ENCODE results near the gene USP48.
A peak's percentile ranks its signal among the peaks of the same experiment; 100 is the strongest.
"Not testable (repeated sequence)": the region's sequence is repeated elsewhere in the genome, so short reads cannot be mapped to it uniquely, and the experiment has no call there.

The USP48 gene

DNA sequence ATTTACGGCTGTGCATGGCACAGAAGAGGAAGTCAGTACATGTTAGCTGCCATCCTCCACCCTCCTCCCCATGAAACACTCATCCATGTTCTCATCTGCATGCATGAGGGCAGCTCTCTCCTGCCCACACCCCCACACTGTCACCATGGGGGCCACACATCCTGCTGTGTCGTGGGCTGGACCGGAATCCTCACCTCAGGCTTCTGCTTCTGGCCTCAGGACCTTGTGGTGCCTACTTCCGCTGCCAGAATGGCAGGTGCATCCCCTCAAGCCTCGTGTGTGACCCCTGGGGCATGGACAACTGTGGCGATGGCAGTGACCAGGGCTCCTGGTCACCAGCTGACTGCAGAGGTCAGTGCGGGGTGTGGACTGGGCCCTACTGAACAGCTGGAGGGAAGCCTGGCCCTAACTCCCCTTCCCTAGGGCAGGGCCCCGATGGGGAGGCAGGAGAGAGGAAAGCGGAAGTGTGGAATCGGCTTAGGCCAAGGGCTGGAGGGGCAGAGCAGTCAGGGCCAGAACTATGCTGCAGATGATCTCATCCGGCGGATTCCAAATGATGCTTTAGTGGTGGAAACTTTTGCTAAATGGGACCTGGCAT is 32.9 kb upstream of the USP48 start:
- peak in 1 of 2 donors; percentile 14 for DNase-seq

DNA sequence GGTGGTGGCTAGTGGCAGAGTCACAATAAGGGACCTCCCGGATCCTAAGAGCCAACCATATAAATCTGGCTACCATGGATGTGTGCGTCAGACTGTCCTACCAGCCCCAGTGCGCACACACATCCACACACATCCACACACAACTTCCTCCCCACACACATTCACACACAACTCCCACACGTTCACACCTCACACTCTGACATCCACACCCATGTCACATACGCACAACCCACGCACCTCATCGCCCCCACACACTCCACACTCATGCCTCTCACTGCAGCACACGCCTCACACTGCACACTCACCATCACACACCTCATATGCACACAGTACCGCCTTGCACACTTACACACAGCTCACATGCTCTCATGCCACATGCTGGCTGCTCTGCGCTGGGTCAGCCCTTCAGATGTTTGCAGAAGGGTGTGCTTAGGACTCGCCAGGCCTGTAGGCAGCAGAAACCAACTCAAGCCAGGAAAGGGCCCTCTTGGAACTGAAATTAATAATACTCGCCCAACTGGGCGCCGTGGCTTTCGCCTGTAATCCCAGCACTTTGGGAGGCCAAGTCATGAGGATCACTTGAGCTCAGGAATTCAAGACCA is 32.1 kb upstream of the USP48 start:
- no peak for DNase-seq

DNA sequence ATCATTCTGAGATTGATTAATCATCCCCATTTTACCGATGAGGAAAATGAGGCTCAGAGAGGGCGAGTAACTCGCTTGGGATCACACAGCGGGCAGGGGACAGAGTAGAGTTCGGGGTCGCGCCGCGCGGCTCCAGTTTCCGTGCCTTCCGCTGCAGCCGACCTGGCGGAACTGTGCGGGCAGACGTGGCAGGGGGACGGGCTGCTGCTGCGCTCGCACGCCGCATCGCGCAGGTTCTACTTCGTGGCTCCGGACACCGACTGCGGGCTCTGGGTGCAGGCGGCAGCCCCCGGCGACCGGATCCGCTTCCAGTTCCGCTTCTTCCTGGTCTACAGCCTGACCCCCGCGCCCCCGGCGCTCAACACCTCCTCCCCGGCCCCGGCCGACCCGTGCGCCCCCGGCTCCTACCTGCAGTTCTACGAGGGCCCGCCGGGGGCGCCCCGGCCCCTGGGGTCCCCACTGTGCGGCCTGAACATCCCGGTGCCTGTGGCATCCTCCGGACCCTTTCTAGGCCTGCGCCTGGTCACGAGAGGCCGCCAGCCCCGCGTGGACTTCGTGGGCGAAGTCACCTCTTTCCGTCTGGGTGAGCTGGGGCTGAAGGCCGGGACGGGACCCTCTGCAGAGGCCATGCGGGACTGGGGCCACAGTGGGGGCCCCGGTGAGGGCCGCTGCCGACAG is 31.4 kb upstream of the USP48 start:
- peak; percentile 20 to 26 for DNase-seq

DNA sequence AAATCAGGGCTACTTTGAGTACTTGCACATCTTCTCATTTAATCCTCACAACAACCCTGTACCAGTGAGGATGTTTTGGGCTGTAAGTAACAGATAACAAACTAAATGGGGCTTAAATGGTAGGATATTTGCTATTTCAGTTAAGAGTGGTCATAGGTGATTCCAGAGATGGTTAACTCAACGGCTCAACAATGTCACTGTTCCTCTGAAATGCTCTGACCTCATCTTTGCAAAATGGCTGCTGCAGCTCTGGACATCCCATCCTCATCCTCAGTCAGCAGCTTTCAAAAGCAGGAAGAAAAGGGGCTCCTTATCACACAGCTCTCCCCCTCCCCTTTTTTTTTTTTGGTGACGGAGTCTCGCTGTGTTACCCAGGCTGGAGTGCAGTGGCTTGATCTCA is 30.6 kb upstream of the USP48 start:
- DNase-seq, result no peak

DNA sequence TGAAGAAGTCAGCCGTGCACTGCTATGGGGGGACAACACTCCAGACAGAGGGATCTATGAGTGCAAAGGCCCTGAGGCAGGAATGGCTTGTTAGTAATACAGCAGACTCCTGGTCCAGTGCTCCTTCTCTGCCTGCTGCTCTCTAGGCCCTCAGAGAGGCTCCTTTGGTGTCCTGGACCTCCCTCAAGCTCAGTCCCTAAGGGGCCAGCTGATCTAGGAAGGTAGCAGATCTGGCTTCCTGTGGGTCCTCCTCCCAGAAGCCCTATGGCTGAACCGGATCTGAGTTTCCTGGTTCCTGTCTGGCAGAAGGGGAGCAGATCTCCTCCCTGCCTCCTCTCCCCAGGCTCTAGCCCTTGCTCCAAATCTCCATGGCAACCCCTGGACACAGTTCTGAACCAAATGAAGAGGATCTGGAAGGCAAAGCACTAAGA is 28.9 kb upstream of the USP48 start, which contains the start of gene LDLRAD2:
LDLRAD2 (plus strand) TSS at position 391 of the 431 bp plus-strand sequence. CDS start 187 bp downstream, outside the sequence.
- no peak for DNase-seq

DNA sequence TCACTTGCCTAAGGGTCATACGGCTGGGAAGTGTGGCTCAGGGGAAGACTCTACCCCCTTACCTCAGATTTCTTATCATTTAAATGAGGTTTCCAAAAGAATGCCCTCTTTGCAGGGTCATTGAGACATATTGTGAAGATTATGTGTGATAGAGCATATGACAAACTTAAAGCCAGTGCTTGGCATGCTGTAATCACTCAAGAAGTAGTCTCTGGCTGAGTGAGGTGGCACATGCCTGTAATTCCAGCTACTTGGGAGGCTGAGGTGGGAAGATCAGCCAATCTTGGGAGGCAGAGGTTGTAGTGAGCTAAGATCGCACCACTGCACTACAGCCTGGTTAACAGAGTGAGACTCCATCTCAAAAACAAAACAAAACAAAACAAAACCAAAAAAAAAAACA is 21.6 kb upstream of the USP48 start:
- no peak for DNase-seq

DNA sequence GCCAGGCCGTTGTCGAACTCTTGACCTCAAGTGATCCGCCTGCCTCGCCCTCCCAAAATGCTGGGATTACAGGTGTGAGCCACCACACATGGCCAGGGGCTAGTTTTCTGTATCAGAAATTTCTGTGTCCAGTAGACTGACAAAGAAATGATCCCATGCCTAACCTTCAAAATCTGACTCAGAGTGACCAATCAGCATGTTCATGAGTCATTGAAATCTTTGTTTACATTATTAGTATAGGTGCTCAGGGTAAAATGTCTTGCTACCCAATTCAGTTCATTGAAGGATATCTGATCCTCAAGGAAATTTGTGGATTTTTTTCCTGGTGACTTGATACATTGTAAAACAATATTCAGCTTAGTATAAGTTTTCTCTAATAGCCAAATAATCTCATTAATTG is 18.2 kb upstream of the USP48 start:
- no peak for DNase-seq

DNA sequence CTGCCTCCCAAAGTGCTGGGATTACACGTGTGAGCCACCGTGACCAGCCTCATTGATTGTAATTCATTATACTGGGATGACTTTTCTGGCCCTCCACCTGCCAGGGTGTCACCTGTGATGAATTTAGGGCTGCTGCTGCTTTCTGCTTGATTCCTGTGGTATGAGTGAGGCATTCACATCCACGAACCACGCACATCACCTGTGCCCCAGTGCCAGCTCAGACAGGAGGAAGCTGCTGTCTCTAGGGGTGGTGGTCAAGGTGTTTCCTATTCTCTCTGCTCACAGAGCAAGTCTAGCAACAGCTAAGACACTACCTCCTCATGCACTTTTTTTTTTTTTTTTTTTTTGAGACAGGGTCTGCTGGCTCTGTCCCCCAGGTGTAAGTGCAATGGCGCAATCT is 16.8 kb upstream of the USP48 start:
- no peak for DNase-seq

DNA sequence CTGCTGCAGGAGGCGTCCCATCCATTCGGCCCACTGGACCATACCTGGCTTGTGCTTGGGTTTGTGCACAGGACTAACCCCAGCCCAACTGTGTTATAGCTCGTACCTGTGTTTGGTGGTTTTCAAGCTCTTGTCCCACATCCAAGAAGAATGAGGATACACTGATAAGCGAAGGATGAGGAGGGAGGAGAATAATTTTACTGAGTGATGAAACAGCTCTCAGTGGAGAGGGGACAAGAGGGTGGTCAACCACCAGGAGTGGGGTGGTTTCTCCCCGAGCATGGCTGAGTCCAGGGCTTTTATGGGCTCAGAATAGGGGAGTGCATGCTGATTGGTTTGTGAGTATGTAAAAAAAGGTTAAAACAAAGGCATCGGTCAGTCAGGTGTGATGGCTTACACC is 12.1 kb upstream of the USP48 start:
- no peak for DNase-seq

DNA sequence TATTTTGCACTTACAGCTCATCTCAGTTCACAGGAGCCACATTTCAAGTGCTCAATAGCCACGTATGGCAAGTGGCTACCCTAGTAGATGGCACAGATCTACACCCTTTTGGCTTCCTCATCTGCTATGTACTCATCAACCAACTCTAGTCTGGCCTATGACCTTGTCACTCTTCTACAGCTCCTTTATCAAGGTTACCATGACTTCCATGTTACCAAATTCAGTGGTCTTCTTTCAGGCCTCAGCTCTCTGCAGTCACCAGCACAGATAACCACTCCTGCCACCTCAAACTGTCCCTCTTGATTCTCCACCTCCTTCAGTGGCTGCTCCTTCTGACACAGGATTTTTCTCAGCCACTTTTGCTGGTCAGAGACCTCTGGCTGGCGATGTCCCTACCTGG is 11.7 kb upstream of the USP48 start:
- no peak for DNase-seq

DNA sequence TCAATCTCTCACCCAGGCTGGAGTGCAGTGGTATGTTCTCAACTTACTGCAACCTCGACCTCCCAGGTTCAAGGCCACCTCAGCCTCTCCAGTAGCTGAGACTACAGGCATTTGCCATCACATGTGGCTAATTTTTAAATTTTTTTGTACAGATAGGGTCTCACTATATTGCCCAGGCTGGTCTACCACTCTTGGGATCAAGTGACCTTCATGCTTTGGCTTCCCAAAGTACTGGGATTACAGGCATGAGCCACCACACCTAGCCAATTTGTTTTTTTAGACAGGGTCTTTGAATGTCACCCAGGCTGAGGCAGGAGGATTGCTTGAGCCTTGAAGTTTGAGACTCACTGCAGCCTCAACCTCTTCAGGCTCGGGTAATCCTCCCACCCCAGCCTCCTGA is 10.2 kb upstream of the USP48 start:
- DNase-seq, result no peak

DNA sequence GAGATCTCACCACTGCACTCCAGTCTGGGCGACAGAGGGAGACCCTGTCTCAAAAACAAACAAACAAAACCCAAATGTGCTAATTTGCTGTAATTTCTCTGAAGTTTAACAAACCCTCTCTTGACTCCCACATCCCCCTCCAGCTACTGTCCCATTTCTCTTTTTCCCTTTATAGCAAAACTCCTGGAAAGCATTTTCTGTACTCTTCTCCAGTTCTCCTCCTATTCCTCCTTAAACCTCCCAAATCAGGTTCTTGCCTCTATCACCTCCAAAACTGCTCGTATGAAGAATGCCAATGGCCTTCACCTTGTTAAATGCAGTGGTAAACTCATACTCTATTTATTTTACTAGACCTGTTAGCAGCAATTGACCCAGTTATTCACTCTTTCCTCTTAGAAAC is 3.7 kb upstream of the USP48 start:
- DNase-seq, result no peak

DNA sequence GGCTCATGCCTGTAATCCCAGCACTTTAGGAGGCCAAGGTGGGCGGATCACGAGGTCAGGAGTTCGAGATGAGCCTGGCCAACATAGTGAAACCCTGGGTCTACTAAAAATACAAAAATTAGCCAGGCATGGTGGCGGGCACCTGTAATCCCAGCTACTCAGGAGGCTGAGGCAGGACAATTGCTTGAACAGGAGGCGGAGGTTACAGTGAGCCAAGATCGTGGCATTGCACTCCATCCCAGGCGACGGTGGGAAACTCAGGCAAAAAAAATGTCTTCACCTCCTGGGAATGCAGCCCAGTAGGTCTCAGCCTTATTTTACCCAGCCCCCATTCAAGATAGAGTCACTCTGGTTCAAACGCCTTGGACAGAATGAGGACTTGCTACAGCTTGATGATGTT is 2.8 kb upstream of the USP48 start:
- not testable (repeated sequence) for DNase-seq

DNA sequence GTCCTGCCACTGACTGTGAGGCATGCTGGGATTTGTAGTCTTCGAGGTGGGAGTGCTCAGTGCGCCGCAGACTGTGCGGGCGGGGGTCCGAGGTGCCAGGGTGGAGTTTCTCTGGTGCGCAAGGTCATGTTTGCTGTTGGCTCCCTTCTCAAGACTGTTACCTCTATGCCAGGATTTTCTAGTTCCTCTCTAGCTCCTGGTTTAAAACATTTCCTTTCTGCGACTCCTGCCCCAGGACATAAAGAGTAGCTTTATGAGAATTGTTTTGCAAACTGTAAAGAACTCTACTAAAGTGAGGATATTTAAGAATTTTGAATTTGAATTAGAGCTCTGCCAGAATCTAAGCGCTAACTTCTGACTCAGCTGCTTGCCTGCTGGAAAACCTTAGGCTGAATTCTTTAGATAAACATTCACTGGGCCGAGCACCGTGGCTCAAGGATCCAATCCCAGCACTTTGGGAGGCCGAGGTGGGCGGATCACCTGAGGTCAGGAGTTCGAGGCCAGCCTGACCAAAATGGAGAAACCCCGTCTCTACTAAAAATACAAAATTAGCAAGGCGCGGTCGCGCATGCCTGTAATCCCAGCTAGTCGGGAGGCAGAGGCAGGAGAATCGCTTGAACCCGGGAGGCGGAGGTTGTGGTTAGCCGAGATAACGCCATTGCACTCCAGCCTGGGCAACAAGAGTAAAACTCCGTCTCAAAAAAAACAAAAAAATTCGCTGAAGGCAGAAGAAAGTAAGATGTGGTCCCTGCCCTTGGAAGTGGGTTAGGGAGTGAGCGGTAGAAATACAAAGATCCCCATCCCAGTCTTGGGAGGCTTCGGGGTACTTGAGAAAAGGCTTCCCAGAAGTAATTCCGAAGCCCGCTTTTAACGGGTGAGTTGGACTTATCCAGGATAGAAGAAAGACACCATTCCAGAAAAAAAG is 992 bp upstream of the USP48 start:
- no peak for DNase-seq

DNA sequence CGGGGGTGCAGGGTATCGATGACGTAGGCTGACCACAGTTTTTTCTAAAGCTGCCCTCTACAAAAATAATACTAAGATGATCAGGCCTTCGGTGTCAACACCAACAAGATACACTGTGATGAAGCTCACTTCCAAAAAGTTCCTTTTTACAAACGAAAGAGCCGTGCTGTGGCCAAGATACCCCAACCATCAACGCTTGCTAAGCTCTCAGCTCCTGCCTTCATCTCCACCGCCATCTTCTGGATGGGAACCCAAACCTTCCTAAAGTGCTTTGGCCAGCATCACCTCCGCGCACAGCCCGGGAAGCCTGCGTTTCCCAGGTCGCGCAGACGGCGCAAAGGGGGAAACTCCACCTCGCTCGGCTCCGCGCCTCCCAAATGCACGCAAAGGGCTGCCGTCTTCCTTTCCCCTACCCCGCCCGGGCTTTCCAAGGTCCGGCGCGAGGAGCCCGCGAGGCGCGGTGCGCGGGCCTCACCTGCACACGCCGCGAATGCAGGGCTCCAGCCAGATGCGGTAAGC is 541 bp downstream of the USP48 start:
- DNase-seq, result peak; percentile 58 to 64

DNA sequence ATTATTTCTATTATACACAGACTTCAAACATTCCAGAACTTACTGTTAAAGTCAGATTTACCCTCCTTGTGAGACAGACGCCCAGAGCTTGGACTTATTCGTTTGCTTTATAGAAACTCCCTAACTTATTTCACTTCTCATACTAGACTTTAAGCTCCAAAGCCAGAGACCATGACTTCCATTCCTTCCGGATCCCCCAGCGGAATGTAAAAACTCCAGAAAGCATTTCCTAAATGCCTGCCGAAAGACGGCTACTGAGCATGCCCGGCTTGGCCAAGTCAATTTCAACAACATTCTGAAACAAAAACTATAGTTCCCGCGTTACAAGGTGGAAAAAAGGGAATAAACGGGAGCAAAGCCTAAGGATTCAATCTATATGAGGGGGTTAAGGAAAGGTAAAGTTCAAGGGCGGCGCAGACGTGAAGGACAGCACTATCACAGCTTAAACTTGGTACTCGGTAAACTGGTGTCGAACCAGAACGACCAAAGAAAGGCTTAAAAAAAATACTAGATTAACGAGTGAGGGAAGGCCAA is 1.1 kb downstream of the USP48 start:
- peak in 1 of 2 donors; percentile 13 for DNase-seq

DNA sequence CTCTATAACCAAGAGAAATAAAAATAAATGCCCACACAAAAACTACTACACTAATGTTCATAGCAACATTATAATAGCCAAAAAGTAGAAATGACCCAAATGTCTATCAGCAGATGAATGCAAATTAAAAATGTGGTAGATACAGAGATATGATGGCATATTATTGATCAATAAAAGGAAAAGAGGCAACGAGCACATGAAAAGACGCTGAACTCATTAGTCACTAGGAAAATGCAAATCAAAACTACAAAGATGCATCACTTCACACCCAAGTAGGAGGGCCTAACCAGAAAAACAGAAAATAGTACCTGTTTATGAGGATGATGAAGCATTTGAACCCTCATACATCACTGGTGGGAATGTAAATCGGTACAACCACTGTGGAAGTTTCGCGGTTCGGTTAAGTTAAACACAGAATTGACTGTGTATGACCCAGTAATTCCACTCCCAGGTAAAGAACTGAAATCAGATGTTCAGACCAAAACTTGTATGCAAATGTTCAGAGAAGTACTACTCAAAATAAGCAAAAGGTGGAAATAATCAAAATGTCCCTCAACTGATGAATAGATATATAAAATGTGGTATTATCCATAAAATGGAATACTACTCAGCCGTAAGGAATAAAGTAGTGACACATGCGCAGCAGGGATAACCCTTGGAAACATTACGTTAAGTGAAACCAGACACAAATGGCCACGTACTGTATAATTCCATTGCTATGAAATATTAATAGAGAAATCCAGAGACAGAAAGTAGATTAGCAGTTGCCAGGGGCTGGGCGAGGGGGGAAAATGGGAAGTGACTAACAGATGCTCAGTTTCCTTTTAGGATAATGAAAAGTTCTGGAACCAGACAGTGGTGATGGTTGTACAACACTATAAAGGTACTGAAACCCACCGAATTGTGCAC is 3.1 kb downstream of the USP48 start:
- DNase-seq, result peak in 1 of 2 donors; percentile 24

DNA sequence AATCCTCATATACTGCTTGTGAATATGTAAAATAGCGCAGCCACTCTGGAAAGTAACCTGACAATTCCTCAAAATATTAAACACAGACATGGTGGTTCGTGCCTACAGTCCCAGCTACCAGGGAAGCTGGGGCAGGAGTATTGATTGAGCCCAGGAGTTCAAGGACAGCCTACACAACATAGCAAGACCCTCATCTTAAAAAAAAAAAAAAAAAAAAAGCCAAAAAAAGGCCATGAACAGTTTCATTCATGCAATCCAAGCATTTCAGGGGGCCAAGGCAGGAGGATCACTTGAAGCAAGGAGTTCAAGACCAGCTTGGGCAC is 4.6 kb downstream of the USP48 start:
- no peak for DNase-seq

DNA sequence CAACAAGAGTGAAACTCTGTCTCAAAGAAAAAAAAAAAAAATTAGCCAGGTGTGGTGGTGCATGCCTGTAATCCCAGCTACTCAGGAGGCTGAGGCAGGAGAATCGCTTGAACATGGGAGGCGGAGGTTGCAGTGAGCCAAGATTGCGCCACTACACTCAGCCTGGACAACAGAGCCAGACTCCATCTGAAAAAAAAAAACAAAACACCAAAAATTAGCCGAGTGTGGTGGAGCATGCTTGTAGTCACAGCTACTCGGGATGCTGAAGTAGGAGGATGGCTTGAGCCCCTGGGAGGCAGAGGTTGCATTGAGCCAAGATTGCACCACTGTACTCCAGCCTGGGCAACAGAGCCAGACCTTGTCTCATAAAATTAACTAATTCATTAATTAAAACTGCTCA is 6.0 kb downstream of the USP48 start:
- not testable (repeated sequence) for DNase-seq

DNA sequence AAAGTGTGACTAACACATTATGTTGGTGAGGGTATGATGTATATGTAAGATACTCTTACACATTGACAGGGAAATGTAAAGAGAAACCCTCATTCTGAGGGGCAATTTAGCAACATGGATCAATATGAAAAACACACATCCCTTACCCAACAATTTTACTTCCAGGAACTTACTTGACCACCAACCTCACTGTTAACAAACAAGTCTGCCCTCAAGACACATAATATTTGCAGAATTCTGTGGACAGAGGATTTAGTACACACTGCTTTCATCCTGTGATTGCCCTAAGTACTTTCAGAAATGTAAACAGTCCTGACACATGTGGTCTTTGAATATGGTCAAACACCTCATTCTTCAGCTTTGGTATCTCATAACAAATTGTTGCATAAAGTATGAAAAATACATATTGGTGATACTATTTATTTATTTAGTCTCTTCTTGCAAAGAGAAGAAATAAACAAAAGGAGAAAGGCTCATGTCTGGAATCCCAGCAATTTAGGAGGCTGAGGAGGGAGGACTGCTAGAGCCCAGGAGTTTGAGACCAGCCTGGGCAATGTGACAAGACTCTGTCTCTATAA is 6.9 kb downstream of the USP48 start:
- no peak for DNase-seq

DNA sequence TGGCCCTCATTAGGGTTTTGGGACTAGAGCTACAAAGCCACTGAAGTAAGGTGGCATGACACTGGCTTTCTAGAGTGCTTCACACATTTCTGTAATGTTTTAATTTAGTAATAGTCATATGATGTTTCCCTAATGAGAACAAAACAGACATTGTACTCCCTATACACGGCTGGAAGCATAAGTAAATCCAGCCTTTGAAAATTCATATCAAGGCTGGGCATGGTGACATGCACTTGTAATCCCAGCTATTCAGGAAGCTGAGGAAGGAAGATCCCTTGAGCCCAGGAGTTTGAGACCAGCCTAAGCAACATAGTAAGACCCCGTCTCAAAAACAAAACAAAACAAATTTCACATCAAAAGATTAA is 7.4 kb downstream of the USP48 start:
- DNase-seq, result no peak

Measured in CD4-positive, alpha-beta T cell treated with Interleukin-1 beta for 1 hour (primary cell).